ENCODE results near the gene DDX11.
"Not testable (repeated sequence)": the region's sequence is repeated elsewhere in the genome, so short reads cannot be mapped to it uniquely, and the experiment has no call there.

Gene DDX11

GRCh38 chr12:31121022-31121728, 47.5 kb downstream of the DDX11 start:
- in situ Hi-C loops (cut with MboI; ENCODE audit: low sequenced_read_pairs): not testable (repeated sequence)

- in situ Hi-C loops (cut with MboI; ENCODE audit: low sequenced_read_pairs): no loop called here
These were observed 48.8 kb downstream of the DDX11 start for GRCh38 chr12:31122481-31122880.

GRCh38 chr12:31124158-31124557, 50.5 kb downstream of the DDX11 start:
- in situ Hi-C loops (cut with MboI; ENCODE audit: low sequenced_read_pairs): not testable (repeated sequence)

GRCh38 chr12:31125171-31125570, 51.5 kb downstream of the DDX11 start:
- in situ Hi-C loops (cut with MboI; ENCODE audit: low sequenced_read_pairs): not testable (repeated sequence)

- in situ Hi-C loops (cut with MboI; ENCODE audit: low sequenced_read_pairs): not testable (repeated sequence)
These were observed 53.7 kb downstream of the DDX11 start for GRCh38 chr12:31127209-31127848.

GRCh38 chr12:31136581-31136980, 62.9 kb downstream of the DDX11 start:
- in situ Hi-C loops (cut with MboI; ENCODE audit: low sequenced_read_pairs): not testable (repeated sequence)

GRCh38 chr12:31144768-31145167, 71.1 kb downstream of the DDX11 start:
- in situ Hi-C loops (cut with MboI; ENCODE audit: low sequenced_read_pairs): not testable (repeated sequence)

- in situ Hi-C loops (cut with MboI; ENCODE audit: low sequenced_read_pairs): not testable (repeated sequence)
These were observed 71.6 kb downstream of the DDX11 start for GRCh38 chr12:31145296-31145695.

- in situ Hi-C loops (cut with MboI; ENCODE audit: low sequenced_read_pairs): not testable (repeated sequence)
These were observed 73.8 kb downstream of the DDX11 start for GRCh38 chr12:31147415-31147814.

- in situ Hi-C loops (cut with MboI; ENCODE audit: low sequenced_read_pairs): not testable (repeated sequence)
These were observed 77.1 kb downstream of the DDX11 start for GRCh38 chr12:31150766-31151165.

All from HL-60/S4 treated with retinoic acid at 250 ng/mL for 4 days and 3 days (cell line).